ENCODE data around the gene SLC27A5. TPM values are rescaled to one million over a fixed set of nuclear protein-coding genes. Genes with fewer than 3 reads are reported as not detected.

SLC27A5 gene
- polyA plus RNA-seq, 1 of the 3 experiments (the other 2 are of a cell fraction), result 57.3 TPM

GRCh38 chr19:58548859-58549663 is 37.3 kb upstream of the SLC27A5 start:
- Histone ChIP-seq H3K9me2 (no peaks in the 10 kb centered on the region), H3K4me2 (no peak overlapping the region), H3K9ac (no peak overlapping the region), H3K36me3 (replicated peaks in 1 of 2; ENCODE audit: control insufficient read depth in 1 of 2, insufficient read depth in 2 of 2, low read length in 1 of 2) (peaks cover 45 to 74% of the 10 kb centered on the region in 2 experiments), H3F3A (replicated peaks; ENCODE audit: insufficient read depth) (peaks cover 43% of the 10 kb centered on the region), H3K27ac (ENCODE audit: low read depth in 2 of 2, low read length in 1 of 2) (no peak overlapping the region), H3K4me3 (ENCODE audit: low read depth in 2 of 2, low read length in 1 of 2) (no peak overlapping the region), H2AFZ (ENCODE audit: low read depth) (no peak overlapping the region), H3K27me3 (ENCODE audit: insufficient read depth) (no peaks in the 10 kb centered on the region), H3K9me3 (no peaks in the 10 kb centered on the region), H3K4me1 (ENCODE audit: control insufficient read depth in 1 of 2, insufficient read depth in 2 of 2, low read depth in 1 of 2, low read length in 1 of 2) (peaks cover 15 to 30% of the 10 kb centered on the region in 2 experiments; a peak in 3 of 4 replicates), H3K79me2 (ENCODE audit: insufficient read depth) (peaks cover 68% of the 10 kb centered on the region), H4K20me1 (ENCODE audit: insufficient read depth) (peaks cover 56% of the 10 kb centered on the region)
- DNase-seq, result no peak
- ChIA-PET POLR2A (interaction anchor here (0.6 to 1.1 kb wide), 2 partner anchors 10 to 160 kb away, joined by 5 read pairs; no protein-coding TSS in a partner anchor), CTCF (interaction anchor here (9.1 kb wide), 1 partner anchor 30 kb away, joined by 81 read pairs; the partner anchor contains the start of gene ZBTB45)
- TF ChIP-seq YY1 (IDR thresholded peaks at IDR 0.05; ENCODE audit: low read depth) (no peak), ELF1 (IDR thresholded peaks at IDR 0.05) (no peak), RFX5 (IDR thresholded peaks at IDR 0.05; ENCODE audit: low read length) (no peak), RCOR1 (IDR thresholded peaks at IDR 0.05; ENCODE audit: low read length) (no peak), FOSL2 (IDR thresholded peaks at IDR 0.05; ENCODE audit: borderline replicate concordance, low read depth) (no peak), NRF1 (IDR thresholded peaks at IDR 0.05; ENCODE audit: low read depth, low read length) (no peak), SIN3A (IDR thresholded peaks at IDR 0.05; ENCODE audit: borderline replicate concordance, low read depth, low read length) (no peak), TEAD4 (IDR thresholded peaks at IDR 0.05; ENCODE audit: borderline replicate concordance, insufficient read depth) (no peak), PBX3 (IDR thresholded peaks at IDR 0.05) (no peak), GABPA (IDR thresholded peaks at IDR 0.05; ENCODE audit: low read depth) (no peak), JUND (IDR thresholded peaks at IDR 0.05) (no peak), IRF3 (IDR thresholded peaks at IDR 0.05; ENCODE audit: low read depth, low read length) (no peak), CTCF (IDR thresholded peaks at IDR 0.05) (no peak), RAD21 (IDR thresholded peaks at IDR 0.05; ENCODE audit: low read length) (no peak), SMC3 (IDR thresholded peaks at IDR 0.05; ENCODE audit: low read depth, low read length) (no peak)
- 77% methylated on average over 2 of the region's 20 CpGs for WGBS (ENCODE audit: low lambda C conversion rate)

Measured in SK-N-SH (cell line).